ENCODE results near the gene MADD. TPM values are rescaled to one million over a fixed set of nuclear protein-coding genes. Genes with fewer than 3 reads are reported as not detected.

The MADD gene
- 7.1 and 23.8 TPM in 2 replicates for total RNA-seq

GRCh38 chr11:47269829-47270305 is at the start of gene MADD:
TSS of gene MADD (plus strand) at chr11:47270133.
- no peak for DNase-seq (ENCODE audit: low read depth)

- DNase-seq (ENCODE audit: low read depth), result peak; percentile 67
These were observed 49.5 kb upstream of the MADD start for GRCh38 chr11:47220401-47220821.

- DNase-seq (ENCODE audit: low read depth), result no peak
These were observed 47.2 kb upstream of the MADD start for GRCh38 chr11:47222696-47223095.

GRCh38 chr11:47225552-47226400 is 44.2 kb upstream of the MADD start:
- DNase-seq (ENCODE audit: low read depth), result no peak

- no peak for DNase-seq (ENCODE audit: low read depth)
These were observed 40.8 kb upstream of the MADD start for GRCh38 chr11:47229161-47229560.

GRCh38 chr11:47233051-47233450 is 36.9 kb upstream of the MADD start:
- DNase-seq (ENCODE audit: low read depth), result no peak

- DNase-seq (ENCODE audit: low read depth), result no peak
These were observed 35.8 kb upstream of the MADD start for GRCh38 chr11:47233989-47234668.

- DNase-seq (ENCODE audit: low read depth), result no peak
These were observed 35.2 kb upstream of the MADD start for GRCh38 chr11:47234669-47235100.

- no peak for DNase-seq (ENCODE audit: low read depth)
These were observed 34.8 kb upstream of the MADD start for GRCh38 chr11:47235163-47235562.

GRCh38 chr11:47236482-47236881 is 33.5 kb upstream of the MADD start:
- DNase-seq (ENCODE audit: low read depth), result no peak

GRCh38 chr11:47239852-47240251 is 30.1 kb upstream of the MADD start:
- no peak for DNase-seq (ENCODE audit: low read depth)

GRCh38 chr11:47241841-47242301 is 28.1 kb upstream of the MADD start:
- DNase-seq (ENCODE audit: low read depth), result no peak

GRCh38 chr11:47242596-47243192 is 27.2 kb upstream of the MADD start:
- no peak for DNase-seq (ENCODE audit: low read depth)

- no peak for DNase-seq (ENCODE audit: low read depth)
These were observed 26.5 kb upstream of the MADD start for GRCh38 chr11:47243454-47243853.

- DNase-seq (ENCODE audit: low read depth), result no peak
These were observed 25.2 kb upstream of the MADD start for GRCh38 chr11:47244448-47245350.

- no peak for DNase-seq (ENCODE audit: low read depth)
These were observed 24.1 kb upstream of the MADD start for GRCh38 chr11:47245611-47246357.

GRCh38 chr11:47247502-47247901 is 22.4 kb upstream of the MADD start:
- no peak for DNase-seq (ENCODE audit: low read depth)

GRCh38 chr11:47248304-47248663 is 21.6 kb upstream of the MADD start:
- DNase-seq (ENCODE audit: low read depth), result no peak

GRCh38 chr11:47248664-47249377 is 21.1 kb upstream of the MADD start, which contains the start of gene ACP2:
TSS of gene ACP2 (minus strand) at chr11:47248814. CDS start at chr11:47248789, 25 bp downstream.
- peak; percentile 68 for DNase-seq (ENCODE audit: low read depth)

GRCh38 chr11:47249378-47249715 is 20.6 kb upstream of the MADD start:
- DNase-seq (ENCODE audit: low read depth), result no peak
